AG04450 (cell line): ENCODE results near the gene IGHMBP2. TPM values are rescaled to one million over a fixed set of nuclear protein-coding genes. Genes with fewer than 3 reads are reported as not detected.

Experiments
- CTCF ChIA-PET: fragments of 300-600, 350-600 bp; formaldehyde crosslinking; extraction: SDS; loops from one replicate; lab custom pipeline; 2022; ENCODE audit warnings: antibody characterized with exemption, inconsistent platforms; lab: Charles Lee
- POLR2A ChIA-PET: fragments of 350-600 bp; formaldehyde crosslinking; extraction: SDS; loops from one replicate; lab custom pipeline; 2021; ENCODE audit warnings: antibody characterized with exemption, inconsistent platforms; lab: Yijun Ruan, JAX
- DNase-seq: peaks from one replicate; pipeline ENCODE4 v3.0.0-alpha.2; 2011; ENCODE audit warnings: low read depth, low spot score
- H3K27ac ChIP-seq: one replicate; pipeline ENCODE4 v1.5.1; 2012; ENCODE audit warnings: low read depth, low read length, control low read depth
- H3K27me3 ChIP-seq: one replicate; pipeline ENCODE4 v1.6.0; 2012; ENCODE audit warnings: low read length; ENCODE audit not compliant: control insufficient read depth, insufficient read depth
- H3K4me3 ChIP-seq: 2 replicates; pipeline ENCODE4 v1.5.1; 2011; ENCODE audit warnings: mild to moderate bottlenecking, low read depth, low read length, control low read depth
- H3K9me3 ChIP-seq: 2 replicates; pipeline ENCODE4 v1.5.1; 2012; ENCODE audit warnings: low read length; ENCODE audit not compliant: control insufficient read depth, insufficient read depth
- polyA plus RNA-seq: library from polyadenylated mRNA; depleted of rRNA; stranded (reverse); fragments of >200 nt; gene quantifications from 2 replicates; pipeline ENCODE4 v1.2.3, GENCODE V29; 2011
- TF ChIP-seq, protein P1 (sequence below): IDR thresholded peaks from 2 replicates; pipeline ENCODE4 v1.5.1; 2011; ENCODE audit warnings: low read depth, low read length, control low read depth, inconsistent platforms

Gene IGHMBP2
- polyA plus RNA-seq, 1 experiment, result 8.7 TPM

DNA sequence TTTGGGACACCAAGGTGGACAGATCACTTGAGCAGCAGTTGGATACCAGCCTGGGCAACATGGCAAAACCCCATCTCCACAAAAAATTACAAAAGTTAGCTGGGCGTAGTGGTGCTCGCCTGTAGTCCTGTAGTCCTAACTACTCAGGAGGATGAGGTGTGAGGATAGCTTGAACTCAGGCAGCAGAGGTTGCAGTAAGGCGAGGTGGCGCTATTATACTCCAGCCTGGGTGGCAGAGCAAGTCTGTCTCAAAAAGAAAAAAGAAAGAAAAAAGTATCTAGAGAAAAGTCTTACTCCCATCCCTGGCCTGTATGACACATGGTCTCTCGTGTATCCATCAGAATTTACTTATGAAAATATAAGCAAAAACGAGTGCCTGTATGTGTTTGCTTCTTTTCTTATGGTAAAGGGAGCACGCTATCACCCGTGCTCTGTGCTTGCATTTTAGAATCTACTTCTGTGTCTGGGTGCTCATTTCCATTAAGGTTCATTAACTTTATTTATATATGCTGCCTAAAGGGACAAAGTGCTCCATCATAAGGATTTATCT is 46.6 kb upstream of the IGHMBP2 start:
- no peak overlapping the region for H3K4me3 ChIP-seq
- peaks cover 3% of the 10 kb centered on the region; the same call in 1 of the 2 replicates for H3K9me3 ChIP-seq
- no peak overlapping the region for H3K27ac ChIP-seq
- POLR2A ChIA-PET, result no interaction called here
- CTCF ChIA-PET, result no interaction called here
- no peak for DNase-seq
- peaks cover 33% of the 10 kb centered on the region for H3K27me3 ChIP-seq
- TF ChIP-seq, protein P1, sequence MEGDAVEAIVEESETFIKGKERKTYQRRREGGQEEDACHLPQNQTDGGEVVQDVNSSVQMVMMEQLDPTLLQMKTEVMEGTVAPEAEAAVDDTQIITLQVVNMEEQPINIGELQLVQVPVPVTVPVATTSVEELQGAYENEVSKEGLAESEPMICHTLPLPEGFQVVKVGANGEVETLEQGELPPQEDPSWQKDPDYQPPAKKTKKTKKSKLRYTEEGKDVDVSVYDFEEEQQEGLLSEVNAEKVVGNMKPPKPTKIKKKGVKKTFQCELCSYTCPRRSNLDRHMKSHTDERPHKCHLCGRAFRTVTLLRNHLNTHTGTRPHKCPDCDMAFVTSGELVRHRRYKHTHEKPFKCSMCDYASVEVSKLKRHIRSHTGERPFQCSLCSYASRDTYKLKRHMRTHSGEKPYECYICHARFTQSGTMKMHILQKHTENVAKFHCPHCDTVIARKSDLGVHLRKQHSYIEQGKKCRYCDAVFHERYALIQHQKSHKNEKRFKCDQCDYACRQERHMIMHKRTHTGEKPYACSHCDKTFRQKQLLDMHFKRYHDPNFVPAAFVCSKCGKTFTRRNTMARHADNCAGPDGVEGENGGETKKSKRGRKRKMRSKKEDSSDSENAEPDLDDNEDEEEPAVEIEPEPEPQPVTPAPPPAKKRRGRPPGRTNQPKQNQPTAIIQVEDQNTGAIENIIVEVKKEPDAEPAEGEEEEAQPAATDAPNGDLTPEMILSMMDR, result no peak

DNA sequence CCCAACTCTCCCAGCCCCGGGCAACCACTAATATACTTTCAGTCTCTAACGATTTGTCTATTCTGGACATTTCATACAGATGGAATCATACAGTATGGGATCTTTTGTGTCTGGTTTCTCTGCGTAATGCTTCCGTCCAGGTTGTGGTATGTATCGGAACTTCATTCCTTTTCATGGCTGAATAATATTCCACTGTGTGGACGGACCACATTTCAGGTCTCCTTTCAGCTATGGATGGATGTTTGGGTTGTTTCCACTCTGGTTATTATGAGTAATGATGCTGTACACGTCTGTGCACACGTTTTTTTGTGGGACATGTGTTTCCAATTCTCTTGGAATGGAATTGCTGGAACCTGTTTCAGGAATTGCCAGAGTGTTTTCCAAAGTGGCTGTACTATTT is 44.6 kb upstream of the IGHMBP2 start:
- DNase-seq, result no peak
- Histone ChIP-seq H3K9me3 (peaks cover 7% of the 10 kb centered on the region), H3K4me3 (no peak overlapping the region), H3K27me3 (peaks cover 18% of the 10 kb centered on the region), H3K27ac (no peak overlapping the region)
- TF ChIP-seq, protein P1, result no peak
- CTCF ChIA-PET, result interaction anchor here (0.7 kb wide), 1 partner anchor 142 kb away, joined by 3 read pairs; no protein-coding TSS in a partner anchor
- POLR2A ChIA-PET, result no interaction called here

DNA sequence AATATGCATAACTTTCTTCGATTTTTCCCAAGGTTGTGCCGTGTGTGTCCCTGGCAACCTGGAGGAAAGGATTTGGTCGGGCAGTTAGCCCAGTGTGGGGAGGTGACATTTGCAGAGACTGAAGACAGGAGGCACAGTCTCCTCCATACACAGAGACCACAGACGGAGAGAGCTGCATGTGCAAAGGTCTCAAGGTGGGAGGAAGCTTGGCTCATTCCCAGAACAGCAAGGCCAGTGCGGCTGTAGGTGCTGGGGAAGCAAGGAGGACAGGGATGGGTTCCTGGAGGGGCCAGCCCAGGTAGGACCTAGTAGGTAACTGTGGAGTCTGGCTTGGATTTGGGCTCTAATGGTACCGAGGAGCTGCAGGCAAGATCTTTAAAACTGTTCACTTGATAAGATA is 41.3 kb upstream of the IGHMBP2 start:
- Histone ChIP-seq H3K27ac (no peak overlapping the region), H3K4me3 (no peak overlapping the region), H3K27me3 (peaks cover 7% of the 10 kb centered on the region), H3K9me3 (peaks cover 11% of the 10 kb centered on the region)
- CTCF ChIA-PET, result no interaction called here
- TF ChIP-seq, protein P1, result no peak
- no peak for DNase-seq
- POLR2A ChIA-PET, result no interaction called here

DNA sequence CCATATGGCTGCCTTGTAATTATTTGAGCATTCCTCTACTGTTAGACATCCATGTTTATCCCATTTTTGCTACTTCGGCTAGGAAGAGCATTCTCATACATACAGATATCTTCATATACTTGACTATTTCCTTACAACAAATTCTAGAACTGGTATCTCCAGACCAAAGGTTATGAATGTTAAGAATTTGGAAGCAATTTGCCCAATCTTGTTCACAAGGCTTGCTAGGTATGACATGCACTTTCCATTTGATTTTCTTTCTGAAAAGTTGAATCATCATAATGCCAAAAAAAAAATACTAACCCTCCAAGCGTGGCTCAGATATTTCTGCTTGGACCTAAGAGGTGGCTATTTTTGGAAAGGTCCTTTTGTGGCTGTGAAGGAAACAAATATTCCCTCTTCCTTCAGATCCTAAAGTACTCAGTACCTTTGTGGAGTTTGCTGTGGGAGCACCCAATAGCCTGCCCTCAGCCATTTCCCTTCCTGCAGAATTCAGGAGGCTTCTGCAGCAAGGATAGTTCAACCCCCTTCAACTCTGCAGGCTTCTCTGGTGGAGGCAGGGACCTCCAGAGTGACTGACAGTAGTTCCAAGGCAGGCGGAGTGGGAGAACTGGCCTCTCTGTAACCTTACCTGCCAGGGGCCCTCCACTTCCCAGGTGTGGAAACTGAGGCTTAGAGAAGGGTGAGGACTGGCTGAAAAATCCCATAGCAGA is 40.0 kb upstream of the IGHMBP2 start:
- Histone ChIP-seq H3K4me3 (no peak overlapping the region), H3K27me3 (peaks cover 7% of the 10 kb centered on the region), H3K9me3 (peaks cover 11% of the 10 kb centered on the region), H3K27ac (no peak overlapping the region)
- POLR2A ChIA-PET, result no interaction called here
- TF ChIP-seq, protein P1, result no peak
- no peak for DNase-seq
- CTCF ChIA-PET, result no interaction called here

DNA sequence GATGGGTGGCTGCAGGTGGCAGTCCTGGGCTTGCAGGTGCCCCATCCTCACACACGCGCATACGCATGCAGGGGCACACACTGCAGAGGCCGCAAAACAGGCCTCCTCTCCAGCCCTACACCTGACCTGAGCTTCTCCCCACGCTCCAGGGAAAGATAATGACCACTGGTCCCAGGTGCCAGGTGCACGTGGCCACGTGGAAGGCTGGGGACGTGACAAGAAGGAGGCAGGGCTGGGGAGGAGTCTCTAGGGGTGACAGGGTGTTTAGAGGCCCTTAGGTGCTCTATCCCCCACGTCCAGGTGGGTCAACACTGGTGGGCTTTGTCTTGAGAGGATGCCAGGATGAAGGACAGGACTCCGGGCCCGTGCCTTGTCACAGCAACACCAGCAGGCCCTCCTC is 38.5 kb upstream of the IGHMBP2 start:
- no peak for DNase-seq
- Histone ChIP-seq H3K27ac (no peak overlapping the region), H3K9me3 (peaks cover 11% of the 10 kb centered on the region), H3K4me3 (no peak overlapping the region), H3K27me3 (peaks cover 9% of the 10 kb centered on the region)
- TF ChIP-seq, protein P1, result no peak
- ChIA-PET CTCF (no interaction called here), POLR2A (no interaction called here)
